GM15510 (cell line): ENCODE results near the gene SSR4.

Experiments
- POLR2A ChIP-seq: IDR thresholded peaks from 3 replicates; pipeline ENCODE4 v1.6.1; 2011; ENCODE audit warnings: borderline replicate concordance; ENCODE audit not compliant: insufficient read length; ENCODE audit errors: extremely low read depth

The SSR4 gene

DNA sequence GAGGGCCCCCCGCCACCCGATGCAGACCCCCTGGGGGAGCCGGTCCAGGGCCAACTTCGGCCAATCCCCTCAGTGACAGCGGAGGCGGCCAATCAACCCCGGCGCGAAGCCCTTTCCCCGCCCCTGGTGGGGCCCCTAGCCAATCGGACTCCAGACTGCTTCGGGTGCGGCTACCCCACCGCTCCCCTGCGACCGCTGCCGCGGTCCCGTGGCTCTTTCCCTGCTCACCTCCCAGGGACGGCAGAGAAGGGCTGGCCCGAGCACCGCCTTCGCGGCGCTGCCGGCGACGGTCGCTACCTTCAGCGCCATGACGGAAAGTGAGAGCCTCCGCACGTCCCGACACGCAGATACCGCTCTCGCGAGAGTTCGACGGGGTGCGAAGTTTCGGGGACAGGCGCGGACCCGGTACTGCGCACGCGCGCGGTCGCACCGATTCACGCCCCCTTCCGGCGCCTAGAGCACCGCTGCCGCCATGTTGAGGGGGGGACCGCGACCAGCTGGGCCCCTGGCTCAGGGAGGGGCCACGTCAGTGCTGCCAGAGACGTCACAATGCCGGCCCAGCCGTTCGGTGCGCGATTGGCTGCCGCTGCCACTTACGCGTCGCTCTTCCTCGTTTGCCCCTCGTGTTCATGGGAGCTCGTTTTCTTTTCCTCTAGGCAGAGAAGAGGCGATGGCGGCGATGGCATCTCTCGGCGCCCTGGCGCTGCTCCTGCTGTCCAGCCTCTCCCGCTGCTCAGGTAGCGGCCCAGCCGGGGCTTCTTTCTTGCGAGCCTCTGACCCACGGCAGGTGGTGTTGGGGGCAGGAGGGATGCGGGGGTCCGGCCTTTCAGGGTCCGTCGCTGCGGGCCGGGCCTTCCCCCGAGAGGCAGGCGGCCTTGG, at the start of gene SSR4, which contains the start of gene IDH3G:
Gene SSR4 (plus strand): TSS at position 651 of the 879 bp plus-strand sequence. CDS start 20 bp downstream, at position 671.
Gene IDH3G (minus strand): TSS at position 358 of the 879 bp plus-strand sequence. CDS start 49 bp downstream, at position 309.
- TF ChIP-seq POLR2A = peak; percentile 61

DNA sequence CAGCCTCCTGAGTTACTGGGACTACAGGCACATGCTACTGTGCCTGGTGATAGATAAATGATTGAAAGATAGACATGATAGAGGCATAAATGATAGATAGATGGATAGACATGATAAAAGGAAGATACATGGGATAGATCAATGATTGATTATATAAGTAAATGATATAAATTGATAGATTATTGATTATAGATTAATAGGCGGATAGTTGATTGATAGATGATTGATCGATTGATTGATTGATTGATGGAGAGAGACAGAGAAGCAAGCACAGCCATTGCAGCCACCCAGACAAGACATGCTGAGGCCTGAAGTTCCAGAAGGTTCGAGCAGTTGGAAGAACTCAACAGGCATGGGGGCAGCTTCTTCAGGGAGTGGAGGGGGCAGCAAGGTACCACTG, 48.1 kb upstream of the SSR4 start:
- TF ChIP-seq POLR2A = no peak

DNA sequence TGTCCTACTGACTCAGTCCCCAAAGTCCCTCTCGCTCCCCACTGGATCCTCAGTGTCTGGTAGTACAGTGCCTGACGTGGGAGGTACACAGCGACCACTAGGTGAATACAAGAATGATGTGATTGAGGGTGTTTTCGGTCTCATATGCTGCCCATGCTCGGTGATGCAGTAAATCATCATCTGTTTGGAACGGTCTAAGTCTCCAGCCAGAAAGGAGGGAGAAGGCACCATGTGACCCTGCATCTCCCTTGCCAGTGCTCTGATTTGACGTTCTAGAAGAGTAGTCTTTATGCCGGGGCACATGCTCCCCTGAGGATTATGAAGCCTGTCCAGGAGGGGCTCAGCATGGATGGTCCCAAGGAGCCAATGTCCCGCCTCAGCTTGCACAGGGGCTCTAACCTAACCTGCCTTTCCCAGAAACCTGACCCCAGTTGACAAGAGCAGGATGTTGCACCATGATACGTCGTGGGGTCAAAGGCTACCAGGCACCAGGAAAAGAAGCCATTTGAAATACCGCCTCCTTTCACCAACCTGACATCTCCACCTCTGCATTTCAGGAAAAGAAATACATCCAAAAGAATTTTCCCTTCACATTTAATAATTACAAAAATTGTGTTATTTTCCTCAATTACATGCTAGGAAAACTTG, 44.2 kb upstream of the SSR4 start:
- TF ChIP-seq POLR2A = no peak

DNA sequence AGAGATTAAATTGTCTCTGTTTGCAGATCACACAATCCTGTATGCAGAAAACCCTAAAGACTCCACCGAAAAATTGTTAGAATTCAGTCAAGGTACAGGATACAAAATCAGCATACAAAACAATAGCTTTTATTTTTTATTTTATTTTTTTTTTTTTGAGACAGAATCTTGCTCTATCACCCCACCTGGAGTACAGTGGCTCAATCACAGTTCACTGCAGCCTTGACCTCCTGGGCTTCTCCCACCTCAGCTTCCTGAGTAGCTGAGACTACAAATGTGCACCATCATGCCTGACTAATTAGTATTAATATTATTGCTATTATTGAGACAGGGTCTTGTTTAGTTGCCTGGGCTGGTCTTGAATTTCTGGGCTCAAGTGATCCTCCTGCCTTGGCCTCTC, 39.3 kb upstream of the SSR4 start:
- TF ChIP-seq POLR2A = no peak

DNA sequence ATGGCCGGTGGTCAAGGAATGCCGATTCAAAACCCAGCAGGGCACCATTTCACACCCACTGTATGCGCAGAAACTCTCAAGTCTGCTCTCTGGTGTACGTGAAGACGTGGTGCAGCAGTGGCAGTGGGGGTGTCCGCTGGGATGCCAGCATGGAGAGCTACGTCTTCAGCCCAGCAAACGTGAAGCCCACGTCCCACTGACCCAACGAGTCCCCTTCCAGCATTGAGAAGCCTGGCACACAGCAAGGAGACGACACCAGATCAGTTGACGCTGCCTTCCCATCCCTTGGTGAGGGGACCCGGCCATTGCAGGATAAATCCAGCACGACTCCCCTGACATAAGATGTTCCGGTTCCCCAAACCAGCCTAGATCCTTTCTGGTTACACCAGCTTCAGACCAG, 32.6 kb upstream of the SSR4 start:
- no peak for TF ChIP-seq POLR2A

DNA sequence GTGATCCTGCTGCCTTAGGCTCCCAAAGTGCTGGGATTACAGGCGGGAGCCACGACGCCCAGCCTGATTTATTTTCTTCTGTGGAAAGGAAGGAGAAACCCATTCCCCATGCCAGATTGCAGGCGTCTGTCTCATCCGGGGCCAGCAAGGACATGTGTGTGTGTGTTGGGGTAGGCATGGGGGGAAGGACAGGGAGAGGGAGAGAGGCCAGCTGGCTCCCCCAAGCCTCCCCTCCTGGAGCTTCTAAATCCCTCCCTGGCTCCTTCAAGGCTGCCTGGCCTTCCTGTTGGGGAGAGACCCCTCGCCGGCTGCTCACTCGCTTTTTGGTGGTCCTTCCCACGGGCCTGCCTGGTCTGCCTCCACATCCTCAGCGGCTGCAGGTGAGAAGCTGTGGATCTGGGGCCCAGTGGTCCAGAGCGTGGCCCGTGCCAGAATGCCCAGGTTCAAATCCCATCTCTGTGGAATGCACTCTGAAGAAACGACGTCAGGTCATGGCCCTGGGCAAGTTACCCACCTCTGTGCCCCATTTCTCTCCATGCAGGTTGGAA, 31.8 kb upstream of the SSR4 start:
- no peak for TF ChIP-seq POLR2A

DNA sequence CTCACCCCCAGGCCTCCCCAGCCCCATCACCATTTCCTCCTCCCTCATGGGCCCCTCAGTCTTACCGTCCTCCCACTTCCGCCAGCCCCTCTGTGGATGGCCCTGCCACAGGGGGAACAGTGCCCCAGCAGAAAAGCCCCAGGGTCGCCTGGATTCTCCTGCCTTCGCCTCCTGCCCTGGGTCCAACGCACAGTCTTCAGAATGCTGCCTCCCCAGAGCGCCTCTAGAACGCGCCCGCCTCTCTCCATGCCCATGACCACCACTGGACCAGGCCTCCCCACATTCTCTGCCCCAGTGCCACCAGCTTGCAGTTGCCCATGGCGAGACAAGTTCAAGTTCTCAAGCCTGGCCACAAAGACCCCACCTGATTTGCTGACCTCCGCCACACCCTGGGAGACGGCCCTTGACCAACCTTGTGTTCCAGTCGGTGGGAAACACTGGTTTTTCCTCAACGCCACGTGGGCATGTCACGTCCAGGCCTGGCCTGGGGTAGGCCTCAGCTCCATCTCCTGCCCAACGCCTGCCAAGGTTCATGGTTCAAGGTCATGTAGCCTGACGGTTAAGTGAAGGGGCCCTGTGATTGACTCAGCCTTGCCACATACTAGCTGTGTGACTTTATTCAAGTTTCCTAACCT, 31.1 kb upstream of the SSR4 start:
- TF ChIP-seq POLR2A = no peak

DNA sequence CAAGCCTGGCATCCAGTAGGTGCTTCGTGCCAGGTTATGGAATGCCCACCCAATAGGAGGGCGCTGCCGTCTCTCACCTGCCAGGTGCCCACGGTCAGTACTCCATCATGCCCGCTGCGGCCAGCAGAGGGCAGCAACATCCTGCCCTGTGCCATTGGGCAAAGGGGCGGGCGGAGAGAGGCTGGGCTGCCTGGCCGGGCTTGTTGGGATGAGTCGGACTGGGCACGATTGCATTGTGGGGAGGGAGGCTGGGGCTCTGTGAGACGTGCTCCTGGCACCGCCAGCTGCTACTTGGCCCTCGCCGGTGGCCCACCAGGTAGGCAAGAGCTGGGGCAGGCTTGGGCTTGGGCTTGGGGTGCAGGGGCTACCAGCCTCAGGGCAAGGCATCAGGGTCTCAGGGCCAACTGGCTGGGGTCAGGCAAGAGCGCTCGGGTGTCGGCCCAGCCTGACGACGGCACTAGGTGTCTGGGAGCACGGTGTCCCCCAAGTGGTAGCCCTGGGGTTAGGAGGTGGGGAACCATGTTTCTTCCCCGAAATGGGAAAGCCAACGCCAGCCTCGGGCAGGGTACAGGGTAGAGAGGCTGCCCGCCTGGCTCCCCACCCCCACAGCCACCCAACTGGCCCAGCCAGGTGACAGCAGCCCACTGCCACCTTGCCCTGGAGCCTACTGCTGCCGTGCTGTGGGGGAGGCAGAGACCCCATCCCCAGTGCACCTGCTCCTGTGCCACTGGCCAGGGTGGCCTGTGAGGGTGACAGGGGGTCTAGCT, 30.3 kb upstream of the SSR4 start, which contains the start of gene PLXNB3:
Gene PLXNB3 (plus strand): TSS at position 261 of the 767 bp plus-strand sequence. CDS start 1,287 bp downstream, outside the sequence.
- no peak for TF ChIP-seq POLR2A

DNA sequence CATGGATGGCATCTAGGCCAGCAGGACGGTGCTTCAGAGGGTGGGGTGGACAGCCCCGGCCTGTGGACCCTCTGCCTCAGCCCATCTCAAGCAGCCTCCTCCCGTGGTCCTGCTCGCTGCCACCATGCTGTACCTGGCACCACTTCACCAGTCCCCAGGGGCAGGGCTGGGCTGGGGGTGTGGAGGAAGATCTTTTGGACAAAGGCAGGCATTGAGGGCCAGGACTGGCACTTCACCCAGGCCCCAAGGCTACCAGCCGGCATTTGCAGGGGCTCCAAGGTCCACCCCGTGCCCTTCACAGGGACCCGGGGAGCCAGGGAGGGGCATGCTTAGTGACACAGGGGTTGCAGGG, 29.7 kb upstream of the SSR4 start:
- no peak for TF ChIP-seq POLR2A

DNA sequence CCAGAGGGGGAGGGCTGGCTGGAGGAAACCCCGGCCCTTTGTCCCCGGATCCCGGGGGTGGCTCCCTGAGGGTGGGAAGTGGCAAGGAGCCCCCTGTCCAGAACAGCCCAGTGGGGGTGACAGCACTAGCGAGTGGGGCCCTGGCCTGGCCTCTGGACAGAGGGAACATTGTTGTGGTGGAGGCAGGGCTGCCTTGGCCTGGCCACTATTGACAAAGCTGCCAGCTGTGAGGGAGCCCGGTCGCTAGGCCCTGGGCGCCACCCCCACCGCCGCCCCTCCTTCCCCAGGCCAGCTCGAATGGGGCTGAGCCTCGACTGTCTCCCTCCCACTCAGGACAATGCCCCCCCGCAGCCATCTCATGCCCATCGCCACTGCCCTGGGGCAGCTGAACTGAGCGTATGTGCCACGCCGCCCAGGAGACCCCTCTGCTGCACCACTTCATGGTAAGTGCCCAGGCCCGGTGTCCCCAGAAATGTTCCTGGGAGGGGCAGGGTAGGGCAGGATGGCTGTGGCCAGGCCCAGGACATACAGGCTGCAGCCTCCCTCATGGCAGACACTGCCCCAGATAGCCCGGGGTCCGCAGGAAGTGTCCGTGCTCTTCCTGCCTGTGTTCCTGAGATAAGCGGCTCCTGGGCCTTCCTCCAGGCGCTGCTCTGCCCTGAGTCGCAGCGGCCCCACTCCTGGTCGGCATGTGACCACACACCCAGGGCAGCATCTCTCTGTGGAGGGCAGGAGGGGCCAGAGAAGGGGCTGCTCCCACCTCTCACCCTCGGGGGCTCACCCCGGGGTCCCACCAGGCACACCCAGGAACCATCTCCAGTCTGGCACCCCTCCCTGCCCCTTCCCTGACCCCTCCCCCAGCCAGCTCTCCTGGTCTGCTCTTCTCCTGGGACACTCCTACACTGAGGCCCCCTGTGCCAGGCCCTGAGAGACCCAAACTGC, 29.1 kb upstream of the SSR4 start:
- no peak for TF ChIP-seq POLR2A

DNA sequence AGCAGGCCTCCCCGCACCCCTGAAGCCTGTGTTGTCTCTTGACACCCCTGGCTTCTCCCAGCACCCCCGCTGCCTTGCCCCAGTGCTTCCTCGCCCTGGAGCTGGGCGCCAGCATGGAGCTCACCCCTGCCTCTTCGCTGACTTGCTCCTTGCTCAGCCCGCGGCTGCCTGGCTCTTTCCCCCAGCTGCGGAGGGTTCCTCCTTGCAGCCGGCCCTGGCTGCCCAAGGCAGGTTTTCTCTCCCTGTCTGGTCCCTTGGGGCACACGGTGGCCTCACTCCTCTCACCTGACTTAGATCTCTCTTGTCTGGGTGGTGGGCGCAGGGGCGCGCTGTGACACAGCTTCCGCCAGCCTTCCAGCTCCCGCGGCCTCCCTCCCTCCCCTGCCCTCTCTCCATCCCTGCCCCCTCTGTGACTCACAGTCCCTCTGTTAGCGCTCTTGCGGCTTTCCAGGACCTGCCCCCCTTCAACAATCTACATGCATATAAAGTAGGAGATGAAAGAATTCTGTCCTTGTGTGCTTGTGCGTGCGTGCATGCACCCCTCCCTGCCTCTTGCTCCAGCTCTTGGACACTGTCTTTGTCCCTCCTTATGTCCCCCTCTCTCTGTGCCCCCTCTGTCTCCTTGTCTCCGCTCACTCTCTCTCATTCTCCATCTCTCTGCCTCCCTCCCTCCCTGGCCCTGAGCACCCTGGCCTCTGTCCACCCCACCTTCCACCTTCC, 28.2 kb upstream of the SSR4 start:
- no peak for TF ChIP-seq POLR2A

DNA sequence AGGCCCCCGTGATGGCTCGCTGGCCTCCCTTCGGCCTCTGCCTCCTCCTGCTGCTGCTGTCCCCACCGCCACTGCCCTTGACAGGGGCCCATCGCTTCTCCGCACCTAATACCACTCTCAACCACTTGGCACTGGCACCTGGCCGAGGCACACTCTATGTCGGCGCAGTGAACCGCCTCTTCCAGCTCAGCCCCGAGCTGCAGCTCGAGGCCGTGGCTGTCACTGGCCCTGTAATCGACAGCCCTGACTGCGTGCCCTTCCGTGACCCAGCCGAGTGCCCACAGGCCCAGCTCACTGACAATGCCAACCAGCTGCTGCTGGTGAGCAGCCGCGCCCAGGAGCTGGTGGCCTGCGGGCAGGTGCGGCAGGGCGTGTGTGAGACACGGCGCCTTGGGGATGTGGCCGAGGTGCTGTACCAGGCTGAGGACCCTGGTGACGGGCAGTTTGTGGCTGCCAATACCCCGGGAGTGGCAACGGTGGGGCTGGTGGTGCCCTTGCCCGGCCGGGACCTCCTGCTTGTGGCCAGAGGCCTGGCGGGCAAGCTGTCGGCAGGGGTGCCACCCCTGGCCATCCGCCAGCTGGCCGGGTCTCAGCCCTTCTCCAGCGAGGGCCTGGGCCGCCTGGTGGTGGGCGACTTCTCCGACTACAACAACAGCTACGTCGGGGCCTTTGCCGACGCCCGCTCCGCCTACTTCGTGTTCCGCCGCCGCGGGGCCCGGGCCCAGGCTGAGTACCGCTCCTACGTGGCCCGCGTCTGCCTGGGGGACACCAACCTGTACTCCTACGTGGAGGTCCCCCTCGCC, 27.4 kb upstream of the SSR4 start:
- no peak for TF ChIP-seq POLR2A

DNA sequence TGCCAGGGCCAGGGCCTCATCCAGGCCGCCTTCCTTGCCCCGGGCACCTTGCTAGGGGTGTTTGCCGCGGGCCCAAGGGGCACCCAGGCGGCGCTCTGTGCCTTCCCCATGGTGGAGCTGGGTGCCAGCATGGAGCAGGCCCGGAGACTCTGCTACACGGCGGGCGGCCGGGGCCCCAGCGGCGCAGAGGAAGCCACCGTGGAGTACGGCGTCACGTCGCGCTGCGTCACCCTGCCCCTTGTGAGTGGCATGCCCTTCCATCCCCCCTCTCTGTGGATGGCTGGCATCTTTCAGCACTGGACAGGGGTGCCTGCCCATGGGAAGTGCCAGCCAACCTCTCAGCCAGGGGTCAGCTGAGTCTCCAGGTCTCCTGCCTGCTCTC, 26.8 kb upstream of the SSR4 start:
- no peak for TF ChIP-seq POLR2A
